Left lung (tissue), 10 donors: Measurements from ENCODE around the gene TKT. TPM values are rescaled to one million over a fixed set of nuclear protein-coding genes. Genes with fewer than 3 reads are reported as not detected.

Experiments
- ATAC-seq: fragments of 200-7000 bp; cut with Tn5 transposase; one replicate; pipeline ENCODE4 v1.9.1; 2020; ENCODE audit warnings: moderate library complexity
- DNase-seq, 4 donors: peaks; one replicate each; pipeline ENCODE4 v3.0.0-alpha.2; 2013 to 2020
- H3K27ac ChIP-seq, 2 donors: fragments of 200-600 bp; sonication (generic) in 1 of 2; one replicate each; pipeline versions ENCODE4 v1.5.0 to v1.8.0; 2020 to 2021
- H3K27me3 ChIP-seq, 2 donors: fragments of 200-600 bp; sonication (generic) in 1 of 2; one replicate each; pipeline versions ENCODE4 v1.5.0 to v1.8.0; 2020 to 2021
- H3K36me3 ChIP-seq, 2 donors: fragments of 200-600 bp; sonication (generic) in 1 of 2; one replicate each; pipeline versions ENCODE4 v1.5.0 to v1.8.0; 2020 to 2021
- H3K4me1 ChIP-seq, 2 donors: fragments of 200-600 bp; one replicate each; pipeline ENCODE4 v1.8.0; 2021
- H3K4me3 ChIP-seq, 2 donors: fragments of 200-600 bp; sonication (generic) in 1 of 2; one replicate each; pipeline versions ENCODE4 v1.5.0 to v1.8.0; 2020 to 2021; ENCODE audit warnings: mild to moderate bottlenecking in 1 of 2
- H3K9me3 ChIP-seq, 2 donors: fragments of 200-600 bp; sonication (generic) in 1 of 2; one replicate each; pipeline versions ENCODE4 v1.5.0 to v1.8.0; 2020 to 2021
- CTCF ChIP-seq, 2 donors: fragments of 200-600 bp; sonication (generic) in 1 of 2; IDR thresholded peaks; one replicate each; pipeline versions ENCODE4 v1.5.0 to v1.8.0; 2021; ENCODE audit warnings: antibody characterized with exemption in 2 of 2
- intact Hi-C, 2 donors: fragments of 100-400 bp; cut with DNase I; formaldehyde crosslinking; loops; one replicate each; pipeline versions ENCODE4 v1.11.2 to v1.14.2; 2022
- polyA plus RNA-seq, 6 donors: library from polyadenylated mRNA; unstranded; fragments of 120-200 nt; gene quantifications; one replicate each; pipeline ENCODE4 v1.2.1, GENCODE V29; 2013; ENCODE audit not compliant: insufficient read length in 6 of 6
- total RNA-seq, 2 donors: library from RNA; stranded (reverse); fragmentation: NEBNext Ultra II Directional; extraction: Animal tissue kit (Norgen Biotek cat#: 25700); gene quantifications; one replicate each; pipeline ENCODE4 v1.2.1, GENCODE V29; 2021
- donor health status: DM: no; HTN: yes; CAD: no.
- donor health status: DM: no; HTN: no; CAD: no.

The TKT gene
- total and polyA plus RNA-seq, 8 donors: 210 to 594 (median 239) TPM

- ATAC-seq (no peak), DNase-seq (peak in 1 of 4 donors; percentile 69)
- no peaks in the 10 kb centered on the region for H3K27me3 ChIP-seq
- intact Hi-C loops: no loop called here
- H3K4me3 ChIP-seq: no peak overlapping the region
- no peak for TF ChIP-seq CTCF (IDR thresholded peaks at IDR 0.05)
- H3K27ac ChIP-seq: no peak overlapping the region
- no peaks in the 10 kb centered on the region for H3K9me3 ChIP-seq
- H3K36me3 ChIP-seq: peaks cover 0 to 100% of the 10 kb centered on the region in 2 donors
- H3K4me1 ChIP-seq: peaks cover 0 to 28% of the 10 kb centered on the region in 2 donors
Measured at GRCh38 chr3:53183514-53183913, 72.3 kb downstream of the TKT start.

- DNase-seq: peak in 1 of 4 donors; percentile 60
- peaks cover 0 to 100% of the 10 kb centered on the region in 2 donors for H3K36me3 ChIP-seq
- intact Hi-C loops: no loop called here
- TF ChIP-seq CTCF (IDR thresholded peaks at IDR 0.05): no peak
- no peak overlapping the region for H3K27ac ChIP-seq
- H3K4me1 ChIP-seq: peaks cover 0 to 34% of the 10 kb centered on the region in 2 donors
- H3K4me3 ChIP-seq: no peak overlapping the region
- H3K27me3 ChIP-seq: no peaks in the 10 kb centered on the region
- no peaks in the 10 kb centered on the region for H3K9me3 ChIP-seq
- no peak for ATAC-seq
Measured at GRCh38 chr3:53182764-53183355, 73.0 kb downstream of the TKT start.

DNA sequence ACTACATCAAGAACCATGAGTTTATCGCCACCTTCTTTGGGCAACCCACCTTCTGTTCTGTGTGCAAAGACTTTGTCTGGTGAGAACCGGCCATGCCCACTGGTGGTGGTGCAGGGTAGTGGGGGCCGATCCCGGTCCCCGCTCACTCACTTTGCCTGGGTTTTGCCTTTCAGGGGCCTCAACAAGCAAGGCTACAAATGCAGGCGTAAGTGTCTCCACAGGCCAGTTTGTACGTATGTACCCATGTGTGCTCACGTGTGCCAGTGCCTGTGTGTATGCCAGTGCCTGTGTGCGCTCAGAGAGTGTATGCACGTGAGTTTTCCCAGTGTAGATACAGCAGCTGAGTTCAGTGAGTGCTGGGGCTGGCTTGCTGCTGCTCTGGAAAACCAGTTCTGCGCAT is 74.3 kb downstream of the TKT start:
- no peak for TF ChIP-seq CTCF (IDR thresholded peaks at IDR 0.05)
- ATAC-seq (no peak), DNase-seq (no peak)
- Histone ChIP-seq H3K4me1 (peaks cover 0 to 45% of the 10 kb centered on the region in 2 donors), H3K36me3 (peaks cover 0 to 87% of the 10 kb centered on the region in 2 donors), H3K4me3 (no peak overlapping the region), H3K27ac (no peak overlapping the region), H3K9me3 (no peaks in the 10 kb centered on the region), H3K27me3 (no peaks in the 10 kb centered on the region)
- intact Hi-C loops: no loop called here

- TF ChIP-seq CTCF (IDR thresholded peaks at IDR 0.05): no peak
- intact Hi-C loops: no loop called here
- peaks cover 0 to 51% of the 10 kb centered on the region in 2 donors for H3K4me1 ChIP-seq
- H3K27ac ChIP-seq: no peak overlapping the region
- H3K36me3 ChIP-seq: peaks cover 0 to 87% of the 10 kb centered on the region in 2 donors
- peak in 1 of 4 donors; percentile 49 for DNase-seq
- ATAC-seq: no peak
- no peaks in the 10 kb centered on the region for H3K27me3 ChIP-seq
- H3K9me3 ChIP-seq: no peaks in the 10 kb centered on the region
- no peak overlapping the region for H3K4me3 ChIP-seq
Measured at GRCh38 chr3:53181024-53181371, 74.8 kb downstream of the TKT start.

DNA sequence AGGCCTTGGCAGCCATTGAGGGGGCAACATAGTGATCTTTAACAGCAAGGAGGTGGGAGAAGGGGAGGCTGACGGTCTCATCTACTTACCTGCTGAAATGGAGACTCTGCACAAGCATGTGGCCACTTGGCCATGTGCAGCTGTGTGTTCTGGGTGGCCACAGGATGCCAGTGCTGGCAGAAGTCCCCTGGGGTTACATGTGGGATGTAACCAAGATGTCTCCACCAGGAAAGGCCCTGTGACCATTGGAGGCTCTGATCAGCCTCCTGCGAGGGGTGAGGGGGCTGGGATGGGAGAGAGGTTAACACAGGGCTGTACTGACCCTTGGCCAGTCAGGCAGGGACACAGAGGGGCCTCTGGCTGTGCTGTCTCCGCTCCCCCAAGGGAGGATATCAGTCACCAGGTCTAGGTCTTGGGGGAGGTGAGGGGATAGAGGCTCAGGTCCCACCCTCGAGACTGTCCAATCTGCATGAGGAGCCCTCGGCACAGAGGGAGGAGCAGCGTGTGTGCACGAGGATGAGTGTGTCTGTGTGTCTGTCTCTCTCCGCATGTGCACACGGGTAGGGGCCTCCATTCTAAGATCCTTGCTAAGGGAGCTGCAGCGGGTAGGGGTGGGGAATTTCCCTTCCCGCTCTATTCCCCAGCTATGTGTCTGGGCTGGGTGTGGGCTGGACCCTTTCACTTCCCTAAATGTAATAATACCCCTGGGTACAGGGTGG is 75.4 kb downstream of the TKT start:
- intact Hi-C loops: no loop called here
- no peak for TF ChIP-seq CTCF (IDR thresholded peaks at IDR 0.05)
- peaks cover 0 to 87% of the 10 kb centered on the region in 2 donors for H3K36me3 ChIP-seq
- no peak overlapping the region for H3K27ac ChIP-seq
- DNase-seq: no peak
- H3K4me1 ChIP-seq: peaks cover 0 to 56% of the 10 kb centered on the region in 2 donors
- H3K4me3 ChIP-seq: no peak overlapping the region
- ATAC-seq: peak; percentile 74
- no peaks in the 10 kb centered on the region for H3K27me3 ChIP-seq
- no peaks in the 10 kb centered on the region for H3K9me3 ChIP-seq
